K562 (cell line): ENCODE results near the gene GUK1. TPM values are rescaled to one million over a fixed set of nuclear protein-coding genes. Genes with fewer than 3 reads are reported as not detected.
A peak's percentile ranks its signal among the peaks of the same experiment; 100 is the strongest.

Experiments
- ATAC-seq: fragments of 200-7000 bp; cut with Tn5 transposase; 3 replicates; pipeline ENCODE4 v1.9.1; 2020; ENCODE audit warnings: moderate library complexity
- BruUV-seq: library from RNA; stranded (reverse); fragments of 400-500 nt; replicated peaks from 2 replicates; lab custom pipeline; 2021; lab: Mats Ljungman, UMichigan
- CTCF ChIA-PET: fragments of 300-600 bp; formaldehyde crosslinking; extraction: SDS; loops from one replicate; lab custom pipeline; 2021; ENCODE audit warnings: low intra/inter-chr PET ratio; lab: Yijun Ruan, JAX
- POLR2A ChIA-PET: fragments of 300-600, 350-650 bp; sonication (Branson Sonifier 250); formaldehyde crosslinking; extraction: SDS; loops from one replicate; lab custom pipeline; 2021; ENCODE audit warnings: antibody characterized with exemption, inconsistent platforms; lab: Yijun Ruan, JAX
- DNase-seq, 4 experiments: peaks; one replicate each; pipeline versions ENCODE4 v3.0.0 to v3.0.0-alpha.2; 2011 to 2018; ENCODE audit warnings: low spot score in 3 of 4, mixed read lengths in 3 of 4; ENCODE audit errors: extremely low read depth in 1 of 4
- FAIRE-seq: peaks from 2 replicates; lab custom pipeline; 2011; peaks lifted over from hg19 to GRCh38; lab: Jason Lieb, UNC
- H2AFZ ChIP-seq: 2 replicates; pipeline ENCODE4 v1.6.0; 2011; ENCODE audit warnings: low read depth, low read length, control low read depth, inconsistent platforms
- H3K27ac ChIP-seq: fragments of 200-600 bp; 3 replicates; pipeline ENCODE4 v1.8.0; 2011; ENCODE audit warnings: low read depth, mild to moderate bottlenecking, control low read depth, inconsistent platforms, low read length, moderate library complexity, mixed read lengths; ENCODE audit errors: extremely low read depth
- H3K27me3 ChIP-seq, 2 experiments: fragments of 300-600 bp in 1 of 2; 2 replicates in 1 of 2; 3 replicates in 1 of 2; pipeline versions ENCODE4 v1.6.0 to v1.8.0; 2011; ENCODE audit warnings: inconsistent platforms in 2 of 2, low read length in 2 of 2, mild to moderate bottlenecking in 1 of 2, mixed read lengths in 1 of 2, moderate library complexity in 1 of 2; ENCODE audit not compliant: control insufficient read depth in 2 of 2, insufficient read depth in 2 of 2
- H3K36me3 ChIP-seq: fragments of 300-600 bp; 3 replicates; pipeline ENCODE4 v1.8.0; 2011; ENCODE audit warnings: mild to moderate bottlenecking, low read length, inconsistent platforms; ENCODE audit not compliant: control insufficient read depth, insufficient read depth
- H3K4me1 ChIP-seq, 2 experiments: fragments of 200-600 bp in 1 of 2; replicated peaks in 1 of 2; 2 replicates in 1 of 2; 3 replicates in 1 of 2; pipeline versions ENCODE4 v1.5.1 to v1.8.0; 2011; ENCODE audit warnings: inconsistent platforms in 2 of 2, low read length in 2 of 2, mild to moderate bottlenecking in 1 of 2, mixed read lengths in 1 of 2, moderate library complexity in 1 of 2; ENCODE audit not compliant: control insufficient read depth in 2 of 2, insufficient read depth in 2 of 2
- H3K4me2 ChIP-seq: 2 replicates; pipeline ENCODE4 v1.6.1; 2011; ENCODE audit warnings: low read length, control low read depth, inconsistent platforms, mixed read lengths; ENCODE audit not compliant: insufficient read depth
- H3K4me3 ChIP-seq: fragments of 200-600 bp; sonication (generic), shearing (Covaris generic); 2 replicates; pipeline ENCODE4 v1.5.1; 2016; ENCODE audit warnings: control low read depth, inconsistent platforms
- H3K79me2 ChIP-seq: fragments of 200-600 bp; 3 replicates; pipeline ENCODE4 v1.8.0; 2011; ENCODE audit warnings: low read length, inconsistent platforms; ENCODE audit not compliant: control insufficient read depth, insufficient read depth
- H3K9ac ChIP-seq, 2 experiments: 2 replicates each; pipeline versions ENCODE4 v1.6.0 to v1.6.1; 2011; ENCODE audit warnings: low read depth in 2 of 2, low read length in 2 of 2, control low read depth in 1 of 2, inconsistent platforms in 1 of 2, mild to moderate bottlenecking in 1 of 2, mixed read lengths in 1 of 2; ENCODE audit not compliant: insufficient read depth in 1 of 2
- H3K9me1 ChIP-seq: one replicate; pipeline ENCODE4 v1.6.0; 2011; ENCODE audit warnings: inconsistent platforms, mild to moderate bottlenecking, low read length, moderate library complexity; ENCODE audit not compliant: control insufficient read depth, insufficient read depth
- H3K9me3 ChIP-seq: replicated peaks from 2 replicates; pipeline ENCODE4 v1.5.1; 2011; ENCODE audit warnings: low read depth, low read length, inconsistent platforms; ENCODE audit not compliant: control insufficient read depth, insufficient read depth
- H4K20me1 ChIP-seq: replicated peaks from 2 replicates; pipeline ENCODE4 v1.6.1; 2011; ENCODE audit warnings: low read length, inconsistent platforms, mixed read lengths; ENCODE audit not compliant: control insufficient read depth, insufficient read depth
- CHD1 ChIP-seq: fragments of 200-600 bp; sonication (generic); IDR thresholded peaks from one replicate; pipeline ENCODE4 v1.6.1; 2012; ENCODE audit warnings: mild to moderate bottlenecking, moderate library complexity, low read length, inconsistent platforms
- DMBX1 ChIP-seq: fragments of 250-450 bp; sonication (Bioruptor Pico); IDR thresholded peaks from 2 replicates; pipeline ENCODE4 v1.8.0; 2022; ENCODE audit warnings: inconsistent platforms, mild to moderate bottlenecking, moderate library complexity, borderline replicate concordance
- FOXK1 ChIP-seq: sonication (generic); formaldehyde crosslinking; IDR thresholded peaks from 2 replicates; pipeline ENCODE4 v1.8.0; 2022; ENCODE audit warnings: missing genetic modification reagents, mild to moderate bottlenecking, borderline replicate concordance
- GTF2F1 ChIP-seq: IDR thresholded peaks from 2 replicates; pipeline ENCODE4 v1.6.1; 2011; ENCODE audit warnings: low read depth, low read length, improper control_type of control experiment
- KDM1A ChIP-seq, 2 experiments: fragments of 450-650 bp; IDR thresholded peaks; 2 replicates each; pipeline ENCODE4 v1.6.1; 2016; ENCODE audit warnings: mild to moderate bottlenecking in 2 of 2
- LCOR ChIP-seq: sonication (generic); formaldehyde crosslinking; IDR thresholded peaks from 2 replicates; pipeline ENCODE4 v1.8.0; 2022; ENCODE audit warnings: mild to moderate bottlenecking, missing genetic modification reagents
- PHB2 ChIP-seq: fragments of 450-650 bp; IDR thresholded peaks from 2 replicates; pipeline ENCODE4 v1.6.1; 2017; ENCODE audit warnings: low read depth
- RBM22 ChIP-seq: fragments of 200-400 bp; formaldehyde crosslinking; IDR thresholded peaks from 2 replicates; pipeline ENCODE4 v1.6.1; 2018; ENCODE audit warnings: low read length, low read depth; ENCODE audit not compliant: poor library complexity, severe bottlenecking
- TGIF2 ChIP-seq: sonication (generic); formaldehyde crosslinking; IDR thresholded peaks from 2 replicates; pipeline ENCODE4 v1.8.1; 2022; ENCODE audit warnings: mild to moderate bottlenecking, missing genetic modification reagents, moderate library complexity
- ZNF224 ChIP-seq: sonication (generic); formaldehyde crosslinking; IDR thresholded peaks from 2 replicates; pipeline ENCODE4 v1.8.0; 2022; ENCODE audit warnings: mild to moderate bottlenecking, missing genetic modification reagents
- ZNF785 ChIP-seq: fragments of 250-450 bp; sonication (Bioruptor Pico); IDR thresholded peaks from 2 replicates; pipeline ENCODE4 v1.4.0; 2020; ENCODE audit warnings: mild to moderate bottlenecking
- whole genome bisulfite sequencing: fragments of 100-300 bp; shearing (Covaris generic); methylation state at CpG from one replicate; pipeline ENCODE4 v1.1.6; 2016; ENCODE audit warnings: low coverage, mixed read lengths; ENCODE audit not compliant: insufficient coverage; ENCODE audit errors: missing lambda C conversion rate; 5-methylcytosine and 5-hydroxymethylcytosine counted together
- in situ Hi-C: fragments of 300-500 bp; cut with MboI; formaldehyde crosslinking; loops from 4 replicates; pipeline ENCODE4 v1.15.0; 2018; ENCODE audit warnings: inconsistent platforms, mixed read lengths
- intact Hi-C: fragments of 100-400 bp; cut with micrococcal nuclease; formaldehyde crosslinking; loops from 2 replicates; pipeline ENCODE4 v1.14.2; 2022
- polyA plus RNA-seq, 8 experiments: library from polyadenylated mRNA; depleted of rRNA in 4 of 8; stranded (reverse) in 5 of 8; unstranded in 3 of 8; fragments of >200 nt; fragmentation: Nextera tagmentation in 2 of 8; fragmentation: Illumina TruSeq in 1 of 8; extraction: Ambion mirVana in 2 of 8; extraction: Trizol in 1 of 8; gene quantifications; 2 replicates each; pipeline versions ENCODE4 v1.2.1 to v1.2.3, GENCODE V29; 2011 to 2014; ENCODE audit warnings: inconsistent platforms in 1 of 8, missing spikeins in 1 of 8
- total RNA-seq, 7 experiments: library from RNA; depleted of rRNA in 6 of 7; stranded (reverse); fragments of >200 nt in 6 of 7; fragmentation: Illumina TruSeq in 2 of 7; extraction: Trizol in 2 of 7; gene quantifications; 2 replicates each; pipeline versions ENCODE4 v1.2.1 to v1.2.3, GENCODE V29; 2011 to 2021; ENCODE audit warnings: low replicate concordance in 1 of 7
- TF ChIP-seq, protein P1 (sequence below): sonication (generic); formaldehyde crosslinking; IDR thresholded peaks from 2 replicates; pipeline ENCODE4 v1.8.1; 2023; ENCODE audit warnings: mild to moderate bottlenecking, missing genetic modification reagents
- TF ChIP-seq, protein P2 (sequence below): IDR thresholded peaks from 2 replicates; pipeline ENCODE4 v1.6.1; 2016; ENCODE audit warnings: missing genetic modification characterization, missing compliant biosample characterization

Gene GUK1
- total and polyA plus RNA-seq, 9 of the 15 experiments (the other 6 are each of a cell fraction or from before 2014, with no cell fraction given) = 7.0 to 331 (median 132) TPM

DNA sequence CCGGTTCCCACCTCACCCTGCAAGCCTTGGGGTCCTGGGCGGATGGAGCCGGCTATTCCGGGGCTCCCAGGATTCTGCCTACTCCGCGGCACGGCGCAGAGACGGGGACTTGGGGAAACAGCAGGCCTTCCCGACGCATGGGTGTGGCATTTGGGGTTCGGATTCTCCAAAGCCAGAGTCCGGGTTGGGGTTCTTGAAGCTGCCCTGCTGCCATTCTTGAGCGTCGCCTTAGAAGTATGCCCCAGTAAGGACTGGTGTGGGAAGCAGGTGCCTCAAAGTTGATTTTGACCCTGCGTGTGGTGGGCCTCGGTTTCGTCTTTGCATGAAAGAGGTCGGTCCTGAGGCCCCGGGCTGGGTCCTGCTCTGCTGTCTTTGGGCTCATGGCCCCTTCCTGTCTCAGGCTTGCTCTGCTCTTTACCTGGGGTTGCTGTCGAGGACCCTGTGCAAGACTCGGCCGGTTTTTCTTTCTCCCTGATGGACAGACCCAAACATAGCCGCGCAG is 696 bp downstream of the GUK1 start:
- peak overlapping the region; percentile 86; the same call in 1 of the 2 replicates for H2AFZ ChIP-seq
- H3K36me3 ChIP-seq = peaks cover 24% of the 10 kb centered on the region; the same call in 2 of the 3 replicates
- ChIA-PET CTCF (interaction anchor here (0.7 to 0.9 kb wide), 2 partner anchors 24 to 58 kb away, joined by 3 to 4 read pairs; partner anchors contain the start of gene ARF1), POLR2A (interaction anchor here (0.5 to 2.7 kb wide), 9 partner anchors 9 to 65 kb away, joined by 3 to 11 read pairs (median 4); partner anchors contain the start of genes GJC2 and IBA57)
- peaks cover 57% of the 10 kb centered on the region for H3K79me2 ChIP-seq
- in situ Hi-C loops = no loop called here
- no peaks in the 10 kb centered on the region for H3K9me3 ChIP-seq
- H3K9ac ChIP-seq = peak overlapping the region; percentile 90 to 98
- no peaks in the 10 kb centered on the region for H3K27me3 ChIP-seq
- 2% methylated on average over 25 of the region's 25 CpGs for WGBS
- peaks cover 51% of the 10 kb centered on the region for H4K20me1 ChIP-seq
- H3K9me1 ChIP-seq = peaks cover 17% of the 10 kb centered on the region
- intact Hi-C loops = loop anchor here (1.0 to 2.0 kb wide), 2 partner anchors 26 to 56 kb away; no protein-coding TSS in a partner anchor
- no TSS peak for BruUV-seq
- H3K4me1 ChIP-seq = peaks cover 52 to 68% of the 10 kb centered on the region in 2 experiments
- FAIRE-seq (no peak), ATAC-seq (no peak), DNase-seq (no peak)
- peak overlapping the region; percentile 96 for H3K27ac ChIP-seq
- H3K4me2 ChIP-seq = peak overlapping the region; percentile 92
- H3K4me3 ChIP-seq = peak overlapping the region; percentile 92
- 0 out of 2 replicates have a peak, but pooled peaks have one; percentile 10 for TF ChIP-seq LCOR (CRISPR knock-in tag)
- peak; percentile 30 for TF ChIP-seq RBM22
- TF ChIP-seq FOXK1 (CRISPR knock-in tag) = 0 out of 2 replicates have a peak, but pooled peaks have one; percentile 7
- TF ChIP-seq ZNF785 = no peak
- TF ChIP-seq CHD1 = no peak
- TF ChIP-seq, protein P1, sequence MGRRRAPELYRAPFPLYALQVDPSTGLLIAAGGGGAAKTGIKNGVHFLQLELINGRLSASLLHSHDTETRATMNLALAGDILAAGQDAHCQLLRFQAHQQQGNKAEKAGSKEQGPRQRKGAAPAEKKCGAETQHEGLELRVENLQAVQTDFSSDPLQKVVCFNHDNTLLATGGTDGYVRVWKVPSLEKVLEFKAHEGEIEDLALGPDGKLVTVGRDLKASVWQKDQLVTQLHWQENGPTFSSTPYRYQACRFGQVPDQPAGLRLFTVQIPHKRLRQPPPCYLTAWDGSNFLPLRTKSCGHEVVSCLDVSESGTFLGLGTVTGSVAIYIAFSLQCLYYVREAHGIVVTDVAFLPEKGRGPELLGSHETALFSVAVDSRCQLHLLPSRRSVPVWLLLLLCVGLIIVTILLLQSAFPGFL (CRISPR knock-in tag) = peak; percentile 60; the same call in 1 of the 2 replicates
- TF ChIP-seq, protein P2, sequence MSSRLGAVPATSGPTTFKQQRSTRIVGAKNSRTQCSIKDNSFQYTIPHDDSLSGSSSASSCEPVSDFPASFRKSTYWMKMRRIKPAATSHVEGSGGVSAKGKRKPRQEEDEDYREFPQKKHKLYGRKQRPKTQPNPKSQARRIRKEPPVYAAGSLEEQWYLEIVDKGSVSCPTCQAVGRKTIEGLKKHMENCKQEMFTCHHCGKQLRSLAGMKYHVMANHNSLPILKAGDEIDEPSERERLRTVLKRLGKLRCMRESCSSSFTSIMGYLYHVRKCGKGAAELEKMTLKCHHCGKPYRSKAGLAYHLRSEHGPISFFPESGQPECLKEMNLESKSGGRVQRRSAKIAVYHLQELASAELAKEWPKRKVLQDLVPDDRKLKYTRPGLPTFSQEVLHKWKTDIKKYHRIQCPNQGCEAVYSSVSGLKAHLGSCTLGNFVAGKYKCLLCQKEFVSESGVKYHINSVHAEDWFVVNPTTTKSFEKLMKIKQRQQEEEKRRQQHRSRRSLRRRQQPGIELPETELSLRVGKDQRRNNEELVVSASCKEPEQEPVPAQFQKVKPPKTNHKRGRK (tag) = no peak
- no peak for TF ChIP-seq GTF2F1
- no peak for TF ChIP-seq KDM1A (IDR thresholded peaks at IDR 0.05)
- 0 out of 2 replicates have a peak, but pooled peaks have one; percentile 11 for TF ChIP-seq TGIF2 (CRISPR knock-in tag)
- TF ChIP-seq ZNF224 = 0 out of 2 replicates have a peak, but pooled peaks have one; percentile 37
- TF ChIP-seq PHB2 = 0 out of 2 replicates have a peak, but pooled peaks have one; percentile 3
- TF ChIP-seq DMBX1 (CRISPR knock-in tag) = 0 out of 2 replicates have a peak, but pooled peaks have one; percentile 5
